Measurements from ENCODE around the gene DNAJC30. TPM values are rescaled to one million over a fixed set of nuclear protein-coding genes. Genes with fewer than 3 reads are reported as not detected.
A peak's percentile ranks its signal among the peaks of the same experiment; 100 is the strongest.

The DNAJC30 gene
- total RNA-seq, 3 donors from 2014 or later (not counting 1 experiment from before 2014, with no cell fraction given): 8.7 to 9.9 (median 9.3) TPM

DNA sequence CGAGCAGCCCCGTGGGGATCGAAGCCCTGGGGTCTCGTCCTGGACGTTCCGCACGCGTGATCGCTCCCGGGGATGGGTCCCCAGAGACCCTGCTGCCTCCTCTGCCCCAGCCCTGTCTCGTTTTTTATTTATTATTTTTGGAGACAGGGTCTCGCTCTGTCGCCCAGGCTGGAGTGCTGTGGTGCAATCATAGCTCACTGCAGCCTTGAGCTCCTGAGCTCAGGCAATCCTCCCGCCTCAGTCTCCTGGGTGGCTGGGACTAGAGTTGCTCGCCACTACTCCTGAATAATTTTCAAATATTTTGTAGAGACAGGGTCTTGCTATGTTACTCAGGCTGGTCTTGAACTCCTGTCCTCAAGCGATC lies 36.5 kb upstream of the DNAJC30 start:
- Histone ChIP-seq H3K27ac (ENCODE audit: low read length) (no peak overlapping the region), H3K27me3 (ENCODE audit: control insufficient read depth, insufficient read depth, low read length) (no peaks in the 10 kb centered on the region), H3K4me1 (ENCODE audit: control insufficient read depth, insufficient read depth, low read length) (peaks cover 42% of the 10 kb centered on the region), H3K36me3 (ENCODE audit: control insufficient read depth, insufficient read depth, low read length) (no peaks in the 10 kb centered on the region), H3K4me3 (ENCODE audit: low read length) (no peak overlapping the region), H3K9me3 (ENCODE audit: control insufficient read depth, insufficient read depth, low read length) (no peaks in the 10 kb centered on the region)
- peaks cover 0 to 3% of the 10 kb centered on the region in 2 donors for H3K27me3 Mint-ChIP-seq (ENCODE audit: low read depth in 2 of 2)
- TF ChIP-seq, protein P1, sequence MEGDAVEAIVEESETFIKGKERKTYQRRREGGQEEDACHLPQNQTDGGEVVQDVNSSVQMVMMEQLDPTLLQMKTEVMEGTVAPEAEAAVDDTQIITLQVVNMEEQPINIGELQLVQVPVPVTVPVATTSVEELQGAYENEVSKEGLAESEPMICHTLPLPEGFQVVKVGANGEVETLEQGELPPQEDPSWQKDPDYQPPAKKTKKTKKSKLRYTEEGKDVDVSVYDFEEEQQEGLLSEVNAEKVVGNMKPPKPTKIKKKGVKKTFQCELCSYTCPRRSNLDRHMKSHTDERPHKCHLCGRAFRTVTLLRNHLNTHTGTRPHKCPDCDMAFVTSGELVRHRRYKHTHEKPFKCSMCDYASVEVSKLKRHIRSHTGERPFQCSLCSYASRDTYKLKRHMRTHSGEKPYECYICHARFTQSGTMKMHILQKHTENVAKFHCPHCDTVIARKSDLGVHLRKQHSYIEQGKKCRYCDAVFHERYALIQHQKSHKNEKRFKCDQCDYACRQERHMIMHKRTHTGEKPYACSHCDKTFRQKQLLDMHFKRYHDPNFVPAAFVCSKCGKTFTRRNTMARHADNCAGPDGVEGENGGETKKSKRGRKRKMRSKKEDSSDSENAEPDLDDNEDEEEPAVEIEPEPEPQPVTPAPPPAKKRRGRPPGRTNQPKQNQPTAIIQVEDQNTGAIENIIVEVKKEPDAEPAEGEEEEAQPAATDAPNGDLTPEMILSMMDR (IDR thresholded peaks at IDR 0.05): no peak
- H3K4me1 Mint-ChIP-seq: peaks cover 24 to 31% of the 10 kb centered on the region in 2 donors
- no peaks in the 10 kb centered on the region for H3K36me3 Mint-ChIP-seq
- H3K4me3 Mint-ChIP-seq: peak overlapping the region; percentile 83
- H3K9me3 Mint-ChIP-seq: no peaks in the 10 kb centered on the region
- H3K27ac Mint-ChIP-seq: peak overlapping the region; percentile 26 to 28
- DNase-seq (no peak), ATAC-seq (no peak)
- intact Hi-C loops (cut with micrococcal nuclease): loop anchor here (2.0 to 5.0 kb wide), 2 partner anchors 19 to 37 kb away; partner anchors contain the start of genes ABHD11, BUD23 and DNAJC30
- WGBS (ENCODE audit: insufficient coverage): 11% methylated on average over 16 of the region's 16 CpGs

DNA sequence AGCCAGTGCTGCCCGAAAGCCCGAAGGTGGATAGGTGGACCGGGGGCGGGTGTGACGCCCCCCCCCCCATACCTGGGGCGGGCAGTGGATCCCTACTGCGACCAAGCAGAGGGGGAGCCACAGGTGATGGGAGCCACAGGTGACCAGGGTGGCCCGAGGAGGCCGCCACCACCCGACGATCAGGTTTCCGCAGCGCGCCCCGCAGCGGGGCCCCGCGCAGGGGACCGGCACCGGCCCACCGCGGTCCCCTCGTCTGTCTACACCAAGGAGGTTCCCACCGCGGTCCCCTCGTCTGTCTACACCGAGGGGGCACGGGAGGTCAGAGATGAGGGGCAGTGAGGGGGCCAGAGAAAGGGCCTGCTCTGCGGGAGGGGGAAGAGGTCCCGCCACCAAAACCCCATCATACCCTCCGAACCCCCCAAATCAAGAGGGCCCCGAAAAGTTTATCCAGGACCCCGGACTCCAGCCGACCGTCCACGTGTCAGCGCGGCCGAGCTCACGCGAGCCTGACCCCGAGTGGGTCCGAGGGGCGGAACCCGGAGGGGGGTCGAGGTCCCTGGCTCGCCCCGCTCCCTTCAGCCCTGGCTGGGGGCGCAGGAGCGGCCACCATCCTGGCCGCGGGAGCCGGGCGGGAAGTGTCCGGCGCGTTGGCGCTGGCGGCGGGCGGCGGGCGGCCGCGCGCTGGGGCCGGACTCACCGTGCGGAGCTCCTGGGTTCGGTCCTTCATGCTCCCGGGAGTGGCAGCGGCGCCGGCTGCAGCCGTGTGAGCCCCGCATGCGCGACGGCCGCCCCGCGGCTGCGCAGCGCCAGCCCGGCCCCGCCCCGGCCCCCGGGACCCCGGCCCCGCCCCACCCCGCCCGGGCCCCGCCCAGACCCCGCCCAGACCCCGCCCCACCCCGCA lies 35.9 kb upstream of the DNAJC30 start, which contains the start of gene STX1A:
TSS of gene STX1A (minus strand) at position 765 of the 901 bp plus-strand sequence. CDS start at position 727, 38 bp downstream.
- no peaks in the 10 kb centered on the region for H3K27me3 ChIP-seq (ENCODE audit: control insufficient read depth, insufficient read depth, low read length)
- Mint-ChIP-seq H3K27me3 (ENCODE audit: low read depth in 2 of 2) (no peaks in the 10 kb centered on the region), H3K4me3 (peak within 1 kb of the TSS; percentile 94), H3K4me1 (peaks cover 24 to 31% of the 10 kb centered on the region in 2 donors), H3K36me3 (no peaks in the 10 kb centered on the region), H3K9me3 (no peaks in the 10 kb centered on the region), H3K27ac (peak within 1 kb of the TSS; percentile 26 to 92)
- H3K9me3 ChIP-seq (ENCODE audit: control insufficient read depth, insufficient read depth, low read length): no peaks in the 10 kb centered on the region
- intact Hi-C loops (cut with micrococcal nuclease): loop anchor here (2.0 to 5.0 kb wide), 2 partner anchors 20 to 37 kb away; partner anchors contain the start of genes ABHD11, BUD23 and DNAJC30
- peak; percentile 72 to 86 (median 79) for ATAC-seq
- H3K4me3 ChIP-seq (ENCODE audit: low read length): peak within 1 kb of the TSS; percentile 65
- peak within 1 kb of the TSS; percentile 65 for H3K27ac ChIP-seq (ENCODE audit: low read length)
- TF ChIP-seq, protein P1 (IDR thresholded peaks at IDR 0.05): no peak
- no peaks in the 10 kb centered on the region for H3K36me3 ChIP-seq (ENCODE audit: control insufficient read depth, insufficient read depth, low read length)
- peak; percentile 63 to 89 for DNase-seq
- H3K4me1 ChIP-seq (ENCODE audit: control insufficient read depth, insufficient read depth, low read length): peaks cover 42% of the 10 kb centered on the region
- 1% methylated on average over 85 of the region's 96 CpGs for WGBS (ENCODE audit: insufficient coverage)

DNA sequence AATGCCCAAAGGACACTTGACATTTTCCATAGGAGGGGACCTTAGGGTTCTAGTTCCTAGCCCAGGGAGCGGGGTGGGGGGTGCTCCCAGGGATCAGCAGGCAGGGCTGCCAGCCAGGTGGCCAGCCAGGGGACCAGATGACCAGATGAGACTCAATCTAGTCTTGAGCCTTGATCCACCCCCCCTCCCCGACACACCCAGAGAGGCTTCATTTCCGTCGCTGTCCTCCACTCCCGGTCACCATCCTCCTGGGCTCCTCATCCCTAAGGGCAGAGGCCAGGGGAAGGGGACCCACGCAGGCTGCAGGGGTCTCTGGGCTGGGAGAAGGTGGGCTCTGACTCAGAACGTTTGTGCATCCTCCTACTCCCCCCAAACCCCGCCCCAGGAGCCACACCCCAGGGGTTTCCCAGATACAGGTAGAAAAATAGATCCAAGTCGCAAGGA lies 35.2 kb upstream of the DNAJC30 start:
- DNase-seq: peak in 1 of 2 donors; percentile 45
- no peaks in the 10 kb centered on the region for H3K9me3 ChIP-seq (ENCODE audit: control insufficient read depth, insufficient read depth, low read length)
- H3K36me3 Mint-ChIP-seq: no peaks in the 10 kb centered on the region
- H3K9me3 Mint-ChIP-seq: no peaks in the 10 kb centered on the region
- peaks cover 24 to 31% of the 10 kb centered on the region in 2 donors for H3K4me1 Mint-ChIP-seq
- peak in 1 of 3 donors; percentile 2 for ATAC-seq
- TF ChIP-seq, protein P1 (IDR thresholded peaks at IDR 0.05): no peak
- H3K4me1 ChIP-seq (ENCODE audit: control insufficient read depth, insufficient read depth, low read length): peaks cover 42% of the 10 kb centered on the region
- peak overlapping the region; percentile 94 for H3K4me3 Mint-ChIP-seq
- WGBS (ENCODE audit: insufficient coverage): 12% methylated on average over 6 of the region's 9 CpGs
- H3K27me3 Mint-ChIP-seq (ENCODE audit: low read depth in 2 of 2): no peaks in the 10 kb centered on the region
- H3K27ac ChIP-seq (ENCODE audit: low read length): peak overlapping the region; percentile 65
- H3K36me3 ChIP-seq (ENCODE audit: control insufficient read depth, insufficient read depth, low read length): no peaks in the 10 kb centered on the region
- H3K27ac Mint-ChIP-seq: peak overlapping the region; percentile 85 to 92
- peak overlapping the region; percentile 65 for H3K4me3 ChIP-seq (ENCODE audit: low read length)
- H3K27me3 ChIP-seq (ENCODE audit: control insufficient read depth, insufficient read depth, low read length): no peaks in the 10 kb centered on the region
- intact Hi-C loops (cut with micrococcal nuclease): loop anchor here (2.0 to 5.0 kb wide), 2 partner anchors 20 to 36 kb away; partner anchors contain the start of genes ABHD11, BUD23 and DNAJC30

Data from natural killer cell (primary cell).